T1000 (cell line): ENCODE results near the gene ATP8B4.
"Not testable (repeated sequence)": the region's sequence is repeated elsewhere in the genome, so short reads cannot be mapped to it uniquely, and the experiment has no call there.

ENCODE experiments used
- DNase-seq: peaks from one replicate; lab custom pipeline; 2025; ENCODE audit warnings: mixed read lengths; lab: John Stamatoyannopoulos, UW

The ATP8B4 gene

GRCh38 chr15:50137893-50138292, 18.9 kb upstream of the ATP8B4 start:
- no peak for DNase-seq

DNA sequence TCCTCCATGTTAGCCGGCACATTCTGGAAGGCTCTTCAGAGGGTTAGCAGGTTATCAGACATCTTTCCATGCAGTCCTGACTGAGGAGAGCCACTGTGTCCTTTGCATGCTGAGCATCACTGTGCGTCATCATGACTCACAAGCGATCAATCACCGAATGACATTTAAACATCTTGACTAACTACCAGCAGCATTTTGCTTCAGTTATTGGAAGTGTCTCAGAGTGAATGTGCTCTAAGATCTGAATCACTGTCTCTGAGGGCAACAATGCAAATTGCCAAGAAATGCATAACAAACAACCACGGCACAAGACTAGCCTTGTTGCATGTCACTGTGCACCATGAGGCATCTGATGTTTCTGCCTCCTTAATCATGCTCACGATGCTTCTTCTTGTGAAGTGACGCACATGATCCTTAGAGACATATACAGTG, 18.3 kb upstream of the ATP8B4 start:
- DNase-seq, result peak; percentile 74

DNA sequence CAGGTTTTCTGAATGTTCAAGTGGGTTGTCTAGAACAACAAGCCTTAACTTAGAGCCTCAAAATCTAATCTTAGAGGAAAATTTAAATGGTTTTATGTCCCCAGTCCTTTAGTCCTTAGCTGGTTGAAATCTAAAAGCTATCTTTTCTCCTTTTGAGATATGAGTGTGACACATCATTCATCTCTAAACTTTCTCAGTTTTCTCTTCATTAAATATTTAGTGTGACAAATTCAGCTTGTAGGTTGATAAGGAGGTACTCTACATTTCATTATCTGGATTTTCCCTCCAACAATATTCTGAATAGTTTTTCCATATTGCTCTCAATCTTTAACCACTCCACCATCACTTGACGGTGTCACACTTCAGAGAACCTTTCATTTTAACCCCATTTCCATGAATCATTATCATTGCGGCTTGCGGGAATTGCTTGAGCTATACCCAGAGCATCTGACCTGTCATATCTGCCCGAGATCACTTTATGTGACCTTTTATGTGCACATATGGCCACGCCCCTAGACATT, 16.1 kb upstream of the ATP8B4 start:
- DNase-seq, result no peak

DNA sequence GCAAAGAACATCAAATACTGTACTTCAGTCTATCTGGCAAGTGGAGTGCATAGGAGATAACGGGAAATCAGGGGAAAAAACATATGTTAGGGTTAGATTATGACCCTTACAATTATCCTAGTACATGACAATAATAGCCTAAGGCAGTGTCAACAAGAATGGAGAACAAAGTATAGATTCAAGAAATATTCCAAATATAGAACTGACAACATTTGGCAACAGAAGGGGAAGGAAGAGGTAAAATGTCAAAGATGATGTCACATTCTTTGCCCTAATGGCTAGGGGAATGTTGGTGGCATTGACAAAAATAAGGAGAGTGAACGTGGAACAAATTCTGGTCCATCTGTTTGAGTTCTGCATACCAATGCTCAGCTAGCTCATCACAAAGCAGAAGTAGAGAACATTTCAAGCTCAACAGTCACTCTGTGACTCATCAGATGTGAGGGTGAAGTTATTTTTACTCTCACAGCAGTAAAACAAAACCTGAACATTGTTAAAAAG, 15.5 kb upstream of the ATP8B4 start:
- no peak for DNase-seq

DNA sequence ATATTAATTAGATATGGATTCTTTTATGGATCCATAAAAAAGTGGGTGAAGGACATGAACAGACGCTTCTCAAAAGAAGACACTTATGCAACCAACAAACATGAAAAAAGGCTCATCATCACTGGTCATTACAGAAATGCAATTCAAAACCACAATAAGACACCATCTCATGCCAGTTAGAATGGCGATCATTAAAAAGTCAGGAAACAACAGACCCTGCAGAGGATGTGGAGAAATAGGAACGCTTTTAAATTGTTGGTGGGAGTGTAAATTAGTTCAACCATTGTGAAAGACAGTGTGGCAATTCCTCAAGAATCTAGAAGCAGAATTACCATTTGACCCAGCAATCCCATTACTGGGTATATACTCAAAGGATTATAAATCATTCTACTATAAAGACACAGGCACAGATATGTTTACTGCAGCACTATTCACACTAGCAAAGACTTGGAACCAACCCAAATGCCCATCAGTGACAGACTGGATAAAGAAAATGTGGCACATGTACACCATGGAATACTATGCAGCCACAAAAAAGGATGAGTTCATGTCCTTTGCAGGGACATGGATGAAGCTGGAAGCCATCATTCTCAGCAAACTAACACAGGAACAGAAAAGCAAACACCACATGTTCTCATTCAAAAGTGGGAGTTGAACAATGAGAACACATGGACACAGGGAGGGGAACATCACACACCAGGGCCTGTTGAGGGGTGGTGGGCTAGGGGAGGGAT, 13.4 kb upstream of the ATP8B4 start:
- not testable (repeated sequence) for DNase-seq

DNA sequence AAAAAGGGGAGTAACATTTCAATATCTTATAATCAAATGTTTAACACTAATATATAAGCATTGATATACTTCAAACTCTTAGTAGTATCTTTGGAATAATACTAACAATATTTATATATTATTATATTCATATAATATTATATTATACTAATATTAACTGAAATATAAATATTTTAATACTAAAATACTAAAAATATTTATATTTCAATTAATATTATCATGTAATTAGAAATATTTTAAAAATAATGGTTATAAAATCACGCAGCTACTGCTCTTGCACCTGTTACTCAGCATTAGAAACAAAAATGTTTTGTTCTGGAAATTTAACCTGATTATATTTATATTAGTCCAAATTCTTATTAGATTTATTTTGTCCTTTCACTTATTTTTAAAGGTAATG, 12.6 kb upstream of the ATP8B4 start:
- no peak for DNase-seq

DNA sequence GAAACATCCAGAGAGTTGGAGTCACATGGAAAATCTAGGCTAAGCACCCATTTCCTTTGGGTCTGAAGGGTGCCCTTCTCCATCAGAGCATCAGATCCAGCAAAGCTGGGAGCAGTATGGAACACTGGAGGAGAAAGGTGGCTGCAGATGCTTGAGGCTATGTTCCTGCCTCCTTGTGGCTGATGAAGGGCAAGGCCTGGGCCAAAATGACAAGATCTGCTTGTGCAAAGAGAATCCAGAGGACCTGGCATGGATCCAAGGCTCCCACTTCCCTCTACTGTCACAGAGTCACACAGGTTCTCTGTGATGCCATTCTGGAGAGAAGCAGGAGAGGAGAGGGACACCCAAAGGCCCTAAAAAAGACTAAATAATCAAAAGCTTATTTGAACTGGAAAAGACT, 9.2 kb upstream of the ATP8B4 start:
- peak; percentile 8 for DNase-seq

- DNase-seq, result no peak
Measured at GRCh38 chr15:50127255-50127777, 8.3 kb upstream of the ATP8B4 start.

GRCh38 chr15:50126072-50126471, 7.0 kb upstream of the ATP8B4 start:
- DNase-seq, result no peak

DNA sequence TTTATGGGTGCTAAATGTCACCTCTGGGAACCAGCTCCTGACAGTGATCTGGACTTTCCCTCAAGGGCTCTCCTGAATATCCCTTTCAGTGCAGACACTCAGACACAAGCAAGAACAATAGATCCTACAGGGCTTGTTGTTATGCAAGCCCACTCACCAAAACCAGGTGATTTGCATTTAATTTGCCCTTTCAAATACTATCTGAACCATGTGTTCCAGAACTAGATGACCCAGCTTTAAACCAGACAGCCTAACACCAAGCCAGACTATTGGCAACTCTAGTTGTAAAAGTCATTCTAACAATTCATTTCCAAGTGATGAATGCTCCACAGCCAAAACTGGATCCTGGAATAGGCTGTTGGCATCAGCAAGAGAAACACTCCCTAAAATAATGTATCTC, 5.6 kb upstream of the ATP8B4 start:
- no peak for DNase-seq

DNA sequence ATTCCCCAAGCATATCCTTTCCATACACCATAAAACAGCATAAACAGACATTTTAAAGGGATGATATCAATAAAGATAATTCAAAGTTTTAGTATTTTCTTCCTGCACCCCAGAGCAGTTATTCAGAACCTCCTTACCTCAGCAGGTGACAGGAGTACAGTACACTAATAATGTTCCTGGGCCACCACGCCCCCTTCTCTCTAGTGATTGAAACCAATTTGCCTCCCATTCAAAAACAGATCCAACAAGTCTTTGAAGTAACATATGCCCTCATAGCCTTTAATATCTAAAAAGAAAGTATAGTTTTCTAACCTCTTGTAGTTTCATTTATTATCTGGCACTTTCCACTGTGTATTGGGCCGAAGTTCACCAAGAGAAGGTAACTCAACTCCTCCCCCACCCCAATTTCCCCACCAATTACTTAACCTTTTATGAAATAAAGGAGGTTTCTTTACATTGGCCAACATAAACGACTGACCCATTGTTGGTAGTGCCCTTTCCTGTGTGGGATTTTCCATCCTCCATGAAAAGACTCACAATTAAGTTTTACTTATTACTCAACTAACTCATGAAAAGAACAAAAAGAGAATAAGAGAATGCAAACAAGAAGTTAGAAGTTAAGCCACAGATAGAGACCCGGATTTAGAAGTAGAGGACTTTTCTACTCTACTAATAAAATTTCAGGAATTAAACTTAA, 5.0 kb upstream of the ATP8B4 start:
- no peak for DNase-seq

GRCh38 chr15:50120729-50121128, 1.7 kb upstream of the ATP8B4 start:
- no peak for DNase-seq

DNA sequence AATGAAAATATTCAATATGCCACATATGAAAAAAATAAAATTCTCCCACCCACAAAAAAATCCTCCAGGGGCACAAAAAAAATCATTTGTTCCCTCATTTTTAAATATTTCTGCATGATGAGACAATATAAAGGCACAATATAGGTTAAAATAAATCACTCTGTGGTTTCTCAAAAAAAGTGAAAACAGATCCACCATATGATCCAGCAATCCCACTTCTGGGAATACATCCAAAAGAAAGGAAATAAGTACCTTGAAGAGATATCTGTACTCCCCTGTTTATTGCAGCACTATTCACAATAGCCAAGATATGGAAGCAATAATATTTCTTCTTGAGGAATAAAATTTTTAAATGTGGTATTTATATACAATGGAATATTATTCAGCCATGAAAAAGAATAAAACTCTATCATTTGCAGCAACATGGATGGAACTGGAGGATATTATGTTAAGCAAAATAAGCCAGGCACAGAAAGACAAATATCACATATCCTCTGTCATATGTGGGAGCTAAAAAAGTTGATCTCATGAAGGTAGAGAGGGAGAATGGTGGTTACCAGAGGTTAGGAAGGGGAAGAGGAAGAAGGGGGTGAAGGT, 1.5 kb downstream of the ATP8B4 start:
- no peak for DNase-seq

DNA sequence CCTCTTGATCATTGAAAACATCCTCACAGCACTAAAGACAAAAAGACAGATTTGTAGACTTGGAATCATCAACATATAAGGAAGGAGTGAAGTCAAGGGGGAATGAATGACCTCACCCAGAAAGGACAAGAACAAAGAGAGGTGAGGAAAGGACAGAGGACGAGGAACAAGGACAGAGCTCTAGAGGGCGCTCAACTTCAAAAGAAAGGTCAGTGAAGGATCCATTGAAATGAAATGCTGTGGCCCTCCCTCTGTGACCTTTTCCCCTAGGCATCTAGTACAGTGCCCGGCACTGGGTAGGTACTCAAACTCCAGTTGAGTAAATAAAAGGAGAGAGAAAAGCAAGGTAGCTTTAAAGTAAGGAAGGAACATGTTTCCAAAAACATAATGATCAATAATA, 2.6 kb downstream of the ATP8B4 start:
- no peak for DNase-seq

GRCh38 chr15:50113992-50114780, 4.8 kb downstream of the ATP8B4 start:
- DNase-seq, result no peak

DNA sequence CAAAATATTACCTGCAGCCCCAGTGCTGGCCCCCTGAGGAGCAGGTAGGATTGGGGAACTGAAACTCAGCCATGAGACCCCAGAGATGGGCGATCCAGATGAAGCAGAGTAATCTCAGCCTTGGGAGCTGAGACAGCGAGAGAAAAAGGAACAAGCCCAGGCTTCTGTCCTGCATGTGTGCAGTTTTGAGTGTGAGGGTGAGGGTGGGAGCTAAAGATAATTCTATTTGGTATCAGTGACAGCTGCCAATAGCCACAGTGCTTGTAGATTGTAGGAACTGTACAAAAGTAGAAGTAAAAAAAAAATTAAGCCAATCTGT, 5.9 kb downstream of the ATP8B4 start:
- no peak for DNase-seq

DNA sequence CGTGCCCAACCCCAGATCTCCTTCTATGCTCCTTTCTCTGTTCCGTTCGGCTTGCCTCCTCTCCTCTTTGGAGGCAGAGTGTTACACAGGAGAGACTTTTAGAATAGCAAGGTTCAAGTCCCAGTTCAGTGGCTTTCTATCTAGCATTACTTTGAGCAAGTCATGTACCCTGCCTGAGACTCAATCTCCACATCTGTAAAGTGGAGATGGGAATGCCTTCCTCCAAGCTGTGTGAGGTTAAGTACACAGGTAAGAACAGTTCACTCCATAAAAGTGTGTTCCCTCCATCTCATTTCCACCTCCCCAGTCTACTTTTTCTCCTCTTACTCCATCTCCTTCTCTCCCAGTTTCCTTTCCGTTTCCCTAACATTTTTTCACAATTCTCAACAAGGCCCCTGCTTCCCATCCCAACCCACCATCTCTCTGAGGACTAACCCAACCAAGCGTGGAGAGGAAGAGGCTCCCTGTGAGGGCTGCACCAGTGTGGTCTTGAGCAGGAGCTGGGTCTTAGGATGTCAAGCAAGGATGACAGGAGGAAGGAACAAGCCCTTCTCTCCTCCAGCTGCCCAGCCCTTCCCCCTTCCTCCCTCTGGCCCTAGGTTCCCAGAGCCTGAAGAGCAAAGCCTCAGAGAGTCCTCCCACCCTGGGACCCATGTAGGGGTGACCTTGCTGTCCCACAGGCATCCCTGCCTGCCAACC, 6.4 kb downstream of the ATP8B4 start:
- no peak for DNase-seq

DNA sequence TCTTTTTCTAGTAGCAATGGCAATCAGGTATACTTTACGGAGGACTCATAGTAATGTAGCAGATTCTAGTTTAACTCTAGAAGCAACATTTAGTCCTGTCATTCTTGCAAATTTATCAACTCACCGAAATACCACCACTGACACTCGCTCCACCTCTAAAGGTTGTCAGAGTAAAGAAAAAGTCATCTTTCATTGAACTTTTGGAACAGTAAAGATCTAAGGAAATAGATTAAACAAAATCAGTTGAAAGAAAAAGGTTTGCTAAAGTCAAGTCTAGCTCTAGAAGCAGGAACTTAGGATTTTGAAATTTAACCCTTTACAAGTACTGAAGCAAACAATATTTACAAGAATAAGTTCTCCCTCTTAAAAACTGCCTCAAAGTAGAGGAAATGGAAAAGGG, 8.7 kb downstream of the ATP8B4 start:
- DNase-seq, result no peak

DNA sequence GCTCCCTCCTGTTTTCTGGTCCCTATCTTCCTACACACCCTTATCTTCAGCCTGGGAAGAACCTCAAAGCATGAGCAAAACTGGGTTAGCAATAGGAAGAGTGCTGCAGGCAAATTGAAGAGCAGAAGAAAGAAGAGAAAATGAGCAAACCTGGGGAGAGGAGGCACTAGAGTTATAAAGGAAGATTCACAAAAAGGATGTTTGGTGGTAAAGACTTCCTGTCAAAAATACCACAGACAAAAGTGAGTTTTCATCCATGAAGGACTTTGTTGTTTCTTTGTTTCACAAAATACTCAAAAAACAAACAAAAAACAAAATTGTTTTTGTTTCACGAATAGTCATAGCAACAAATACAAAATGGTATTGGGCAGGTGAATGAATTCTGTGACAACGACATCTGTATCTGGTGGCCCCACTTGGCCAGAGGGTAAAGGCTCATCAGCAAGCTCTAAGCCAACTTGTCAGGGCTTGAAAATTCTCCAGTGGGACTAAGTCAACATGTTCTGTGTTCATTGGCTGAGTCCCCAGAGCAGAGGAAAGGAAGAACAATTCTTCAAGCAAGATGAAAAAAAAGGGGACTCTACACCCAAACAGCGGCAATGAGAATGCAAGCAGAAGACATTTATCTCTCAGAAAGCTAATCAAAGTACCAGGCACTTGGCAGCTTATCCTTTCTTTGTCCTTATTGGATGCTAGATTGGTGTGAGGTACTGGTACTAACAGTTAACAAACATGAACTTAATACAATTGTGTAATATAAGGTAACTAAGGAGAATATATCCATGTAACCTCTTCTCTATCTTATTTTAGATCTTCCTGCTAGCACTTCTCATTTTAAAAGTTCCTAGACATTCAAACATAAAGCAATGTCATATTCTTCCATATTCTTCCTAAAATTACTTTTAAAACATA, 9.7 kb downstream of the ATP8B4 start:
- DNase-seq, result no peak

- no peak for DNase-seq
Measured at GRCh38 chr15:50108461-50108860, 10.6 kb downstream of the ATP8B4 start.
